Muscle layer of duodenum (tissue), 2 donors: ENCODE data around the gene XRCC3.

Experiments used
- H3K27ac ChIP-seq: one replicate; pipeline ENCODE4 v1.7.0; 2013; ENCODE audit warnings: mild to moderate bottlenecking, low read length
- H3K27me3 ChIP-seq: one replicate; pipeline ENCODE4 v1.7.0; 2013; ENCODE audit warnings: low read depth, mild to moderate bottlenecking, control low read depth, low read length
- H3K36me3 ChIP-seq, 2 donors: one replicate each; pipeline ENCODE4 v1.7.0; 2013; ENCODE audit warnings: low read length in 2 of 2, control low read depth in 1 of 2, mild to moderate bottlenecking in 1 of 2; ENCODE audit not compliant: insufficient read depth in 2 of 2, control insufficient read depth in 1 of 2
- H3K4me1 ChIP-seq, 2 donors: one replicate each; pipeline ENCODE4 v1.7.0; 2013; ENCODE audit warnings: low read length in 2 of 2, mild to moderate bottlenecking in 2 of 2, control low read depth in 1 of 2, moderate library complexity in 1 of 2; ENCODE audit not compliant: insufficient read depth in 2 of 2, control insufficient read depth in 1 of 2
- H3K4me3 ChIP-seq, 2 donors: one replicate each; pipeline ENCODE4 v1.7.0; 2013; ENCODE audit warnings: low read length in 2 of 2, low read depth in 1 of 2, mild to moderate bottlenecking in 1 of 2
- H3K9me3 ChIP-seq, 2 donors: one replicate each; pipeline ENCODE4 v1.7.0; 2013; ENCODE audit warnings: low read length in 2 of 2, control low read depth in 1 of 2, mild to moderate bottlenecking in 1 of 2; ENCODE audit not compliant: control insufficient read depth in 1 of 2
- donor health status: healthy.

Gene XRCC3

GRCh38 chr14:103686831-103687485 is 28.3 kb downstream of the XRCC3 start:
- Histone ChIP-seq H3K27ac (no peak overlapping the region), H3K4me1 (peaks cover 0 to 17% of the 10 kb centered on the region in 2 donors), H3K36me3 (peaks cover 45 to 47% of the 10 kb centered on the region in 2 donors), H3K4me3 (no peak overlapping the region), H3K27me3 (no peaks in the 10 kb centered on the region), H3K9me3 (no peaks in the 10 kb centered on the region)

- no peaks in the 10 kb centered on the region for H3K27me3 ChIP-seq
- peaks cover 53 to 54% of the 10 kb centered on the region in 2 donors for H3K36me3 ChIP-seq
- no peak overlapping the region for H3K27ac ChIP-seq
- H3K4me3 ChIP-seq: no peak overlapping the region
- peaks cover 0 to 17% of the 10 kb centered on the region in 2 donors for H3K4me1 ChIP-seq
- no peaks in the 10 kb centered on the region for H3K9me3 ChIP-seq
These were observed 29.7 kb downstream of the XRCC3 start for GRCh38 chr14:103685276-103686211.

- Histone ChIP-seq H3K36me3 (peaks cover 53 to 58% of the 10 kb centered on the region in 2 donors), H3K9me3 (no peaks in the 10 kb centered on the region), H3K27ac (no peak overlapping the region), H3K4me1 (peaks cover 0 to 17% of the 10 kb centered on the region in 2 donors), H3K27me3 (no peaks in the 10 kb centered on the region), H3K4me3 (no peak overlapping the region)
These were observed 30.4 kb downstream of the XRCC3 start for GRCh38 chr14:103684871-103685270.

- no peaks in the 10 kb centered on the region for H3K27me3 ChIP-seq
- H3K9me3 ChIP-seq: no peaks in the 10 kb centered on the region
- H3K4me3 ChIP-seq: no peak overlapping the region
- H3K27ac ChIP-seq: no peak overlapping the region
- peaks cover 0 to 14% of the 10 kb centered on the region in 2 donors for H3K4me1 ChIP-seq
- peaks cover 57 to 62% of the 10 kb centered on the region in 2 donors for H3K36me3 ChIP-seq
These were observed 30.8 kb downstream of the XRCC3 start for GRCh38 chr14:103684471-103684870.

- H3K4me3 ChIP-seq: no peak overlapping the region
- H3K4me1 ChIP-seq: peaks cover 0 to 8% of the 10 kb centered on the region in 2 donors
- H3K27me3 ChIP-seq: no peaks in the 10 kb centered on the region
- no peaks in the 10 kb centered on the region for H3K9me3 ChIP-seq
- no peak overlapping the region for H3K27ac ChIP-seq
- peaks cover 60 to 63% of the 10 kb centered on the region in 2 donors for H3K36me3 ChIP-seq
These were observed 32.1 kb downstream of the XRCC3 start for GRCh38 chr14:103683139-103683538.

GRCh38 chr14:103680491-103681231 is 34.6 kb downstream of the XRCC3 start:
- H3K4me1 ChIP-seq: peaks cover 0 to 8% of the 10 kb centered on the region in 2 donors
- H3K27me3 ChIP-seq: no peaks in the 10 kb centered on the region
- no peak overlapping the region for H3K4me3 ChIP-seq
- H3K36me3 ChIP-seq: peaks cover 70 to 74% of the 10 kb centered on the region in 2 donors
- no peaks in the 10 kb centered on the region for H3K9me3 ChIP-seq
- no peak overlapping the region for H3K27ac ChIP-seq

- Histone ChIP-seq H3K36me3 (peaks cover 72 to 74% of the 10 kb centered on the region in 2 donors), H3K27ac (no peak overlapping the region), H3K9me3 (no peaks in the 10 kb centered on the region), H3K4me1 (no peaks in the 10 kb centered on the region), H3K4me3 (no peak overlapping the region), H3K27me3 (no peaks in the 10 kb centered on the region)
These were observed 35.9 kb downstream of the XRCC3 start for GRCh38 chr14:103679351-103679750.

- H3K36me3 ChIP-seq: peaks cover 75 to 78% of the 10 kb centered on the region in 2 donors
These were observed 38.2 kb downstream of the XRCC3 start for GRCh38 chr14:103676881-103677675.

GRCh38 chr14:103675957-103676356 is 39.3 kb downstream of the XRCC3 start:
- Histone ChIP-seq H3K4me3 (no peak overlapping the region), H3K27ac (no peak overlapping the region), H3K9me3 (no peaks in the 10 kb centered on the region), H3K27me3 (no peaks in the 10 kb centered on the region), H3K36me3 (peaks cover 80 to 85% of the 10 kb centered on the region in 2 donors), H3K4me1 (no peaks in the 10 kb centered on the region)

More at GRCh38 chr14:103676881-103677675, 38.2 kb downstream of the XRCC3 start:
- Histone ChIP-seq H3K27ac (no peak overlapping the region), H3K4me1 (no peaks in the 10 kb centered on the region), H3K27me3 (no peaks in the 10 kb centered on the region), H3K4me3 (no peak overlapping the region), H3K9me3 (no peaks in the 10 kb centered on the region)

- Histone ChIP-seq H3K36me3 (peaks cover 78 to 84% of the 10 kb centered on the region in 2 donors), H3K9me3 (no peaks in the 10 kb centered on the region), H3K4me3 (no peak overlapping the region), H3K27ac (no peak overlapping the region), H3K27me3 (no peaks in the 10 kb centered on the region), H3K4me1 (no peaks in the 10 kb centered on the region)
These were observed 43.3 kb downstream of the XRCC3 start for GRCh38 chr14:103671911-103672310.
